Fibroblast of peridontal ligament (primary cell): ENCODE results near the gene CERKL.

Experiments
- DNase-seq: peaks from one replicate; pipeline ENCODE4 v3.0.0-alpha.2; 2010; ENCODE audit errors: extremely low read depth

Gene CERKL

DNA sequence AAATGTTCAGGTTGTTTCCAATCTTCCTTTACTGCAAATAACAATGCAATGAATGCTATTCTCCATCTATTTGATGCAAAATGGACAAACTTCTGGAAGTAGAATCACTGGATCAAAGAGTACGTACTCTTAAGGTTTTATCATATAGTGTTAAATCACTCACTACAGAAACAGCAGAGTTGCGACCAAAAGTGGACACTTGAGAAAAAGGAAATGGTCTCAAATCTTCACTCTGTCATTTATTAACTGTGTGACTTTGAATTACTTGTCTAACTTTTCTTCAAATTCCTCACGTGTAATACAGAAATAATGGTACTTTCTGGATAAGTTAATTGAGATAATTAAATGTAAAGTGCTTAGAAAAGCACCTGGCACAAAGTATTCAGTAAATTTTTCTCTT, 78.1 kb downstream of the CERKL start:
- DNase-seq: no peak

DNA sequence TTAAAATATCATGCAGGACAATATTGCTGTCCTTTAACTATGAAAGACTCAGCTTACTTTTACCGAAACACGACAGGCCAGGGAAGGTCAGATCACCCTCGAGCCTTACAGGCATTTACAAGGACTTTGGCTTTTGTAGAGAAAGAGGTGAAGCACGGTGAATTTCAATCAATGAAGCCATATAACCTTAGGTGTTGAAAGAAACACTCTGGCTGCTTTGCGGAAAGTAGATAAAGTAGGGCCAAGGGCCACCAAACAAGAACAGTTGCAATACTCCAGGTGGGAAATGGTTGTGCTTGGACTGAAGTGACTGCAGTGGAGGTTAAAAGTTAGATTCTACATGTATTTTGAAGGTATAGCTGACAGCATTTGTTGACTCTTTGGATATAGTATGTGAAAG, 80.5 kb downstream of the CERKL start:
- DNase-seq: no peak

GRCh38 chr2:181575650-181576025, 81.3 kb downstream of the CERKL start:
- no peak for DNase-seq

DNA sequence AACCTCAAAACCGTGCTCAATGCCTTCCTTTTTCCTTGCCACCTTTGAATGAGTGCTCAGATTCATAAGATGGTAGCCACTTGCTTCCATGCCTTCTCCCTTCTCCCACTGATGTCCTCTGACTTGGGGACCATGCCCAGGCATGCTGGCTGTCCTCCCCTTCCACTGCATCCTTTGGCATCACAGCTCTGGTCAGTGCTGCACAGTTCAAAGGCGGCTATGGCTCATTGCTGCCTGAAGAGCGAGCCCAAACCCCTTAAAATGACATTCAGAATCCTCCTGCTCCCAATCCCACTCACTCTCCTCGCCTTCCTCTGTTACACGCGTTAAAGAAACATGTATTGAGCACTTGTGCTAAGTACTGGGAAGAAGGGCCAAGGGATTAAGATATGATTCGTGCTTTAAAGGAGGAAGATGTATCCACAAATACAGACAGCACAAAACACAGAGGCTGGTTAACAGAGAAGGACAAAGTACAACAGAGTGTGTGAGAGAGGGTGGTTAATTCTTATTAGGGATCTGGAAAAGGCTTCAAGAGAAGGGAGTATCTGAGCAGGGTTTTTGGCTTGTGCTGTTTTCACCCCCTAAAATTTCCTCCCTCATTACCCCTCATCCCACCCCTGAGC, 81.8 kb downstream of the CERKL start:
- no peak for DNase-seq

- no peak for DNase-seq
Observed at GRCh38 chr2:181574321-181574720, 82.6 kb downstream of the CERKL start.

DNA sequence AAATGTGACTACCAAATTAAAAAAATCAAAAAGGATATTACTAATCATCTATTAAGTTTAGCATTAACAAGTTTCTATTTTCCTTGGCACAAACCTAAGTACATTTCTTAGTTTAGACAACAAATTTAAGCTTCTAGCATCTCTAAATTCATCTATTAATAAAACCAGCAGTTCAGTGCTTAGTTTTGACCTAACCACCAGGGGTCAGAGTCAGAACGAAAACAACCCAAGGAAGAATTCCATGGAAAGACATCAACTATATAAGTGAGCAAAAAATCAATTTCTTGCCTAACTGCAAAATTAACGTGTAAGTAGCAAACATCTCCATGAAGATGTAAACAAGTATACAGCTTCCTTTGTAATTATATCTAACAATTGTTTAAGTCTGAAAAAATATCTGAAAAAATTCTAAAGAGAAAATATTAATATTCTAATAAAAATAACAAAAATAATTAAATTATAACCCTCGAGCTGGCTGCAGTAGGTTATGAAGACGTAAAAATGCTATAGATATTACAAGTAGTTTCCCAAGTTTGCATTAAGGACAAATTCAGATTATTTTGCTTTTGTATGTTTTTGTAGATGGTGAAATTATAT, 83.7 kb downstream of the CERKL start:
- DNase-seq: peak; percentile 71

GRCh38 chr2:181570833-181571661, 85.9 kb downstream of the CERKL start:
- peak; percentile 21 for DNase-seq

GRCh38 chr2:181570059-181570458, 86.8 kb downstream of the CERKL start:
- no peak for DNase-seq

DNA sequence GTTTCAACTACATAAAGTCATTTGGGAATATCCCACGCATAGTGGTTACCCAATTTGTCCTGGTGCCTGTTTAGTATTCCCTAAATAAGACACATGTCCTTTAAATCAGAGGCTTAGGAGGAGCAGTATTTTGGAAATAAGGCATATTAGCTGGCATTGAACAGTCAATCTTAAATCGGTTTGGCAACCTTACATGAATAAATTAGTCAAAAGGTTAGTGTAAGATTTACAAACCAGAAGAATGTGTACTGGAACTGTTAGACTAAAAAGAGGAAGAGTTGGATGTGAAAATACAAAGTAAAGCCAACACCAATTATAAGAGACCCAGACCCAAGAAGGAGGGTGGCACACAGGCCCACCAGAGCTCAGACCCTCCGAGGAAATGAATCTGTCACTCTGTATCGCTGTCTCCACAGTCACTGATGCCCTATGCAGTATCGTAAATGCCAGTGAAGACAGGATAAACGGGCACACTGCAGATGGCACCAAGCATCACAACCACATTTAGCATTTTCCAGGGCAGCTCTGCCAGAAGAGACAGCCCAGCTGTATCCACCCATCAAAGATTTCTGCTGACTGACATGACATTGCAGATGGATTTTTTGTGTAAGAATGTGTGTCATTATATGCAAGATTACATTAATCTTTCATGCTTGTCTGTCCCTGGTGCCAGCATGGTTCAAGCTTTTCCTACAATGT, 90.4 kb downstream of the CERKL start:
- DNase-seq: no peak

DNA sequence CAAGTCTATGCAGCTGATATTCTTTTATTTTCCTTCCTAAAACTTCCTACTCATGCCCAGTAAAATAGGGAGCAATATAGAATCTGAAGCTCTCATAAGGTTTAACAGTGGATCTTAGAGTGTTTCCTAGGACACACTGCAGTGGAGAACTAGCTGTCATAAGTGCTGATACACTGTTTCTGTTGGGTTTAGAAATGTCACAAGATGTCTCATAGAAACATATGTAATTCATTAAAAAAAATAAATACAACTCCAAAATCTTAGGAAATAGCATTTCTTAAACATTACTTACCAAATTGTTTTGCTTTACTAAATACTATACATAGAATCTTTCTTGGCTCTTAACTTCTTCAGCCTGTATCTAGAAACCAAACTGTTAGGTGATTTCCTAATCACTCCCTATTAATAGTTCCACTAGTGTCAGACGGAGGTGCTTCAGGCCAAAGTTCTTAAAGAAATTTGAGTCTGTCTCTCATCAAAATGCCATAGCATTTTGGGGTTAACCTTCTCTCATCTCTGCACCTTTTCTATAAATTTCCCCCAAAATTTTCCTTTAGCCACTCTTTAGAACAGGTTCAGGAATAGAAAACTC, 93.7 kb downstream of the CERKL start:
- DNase-seq: peak; percentile 76

GRCh38 chr2:181558371-181558770, 98.5 kb downstream of the CERKL start:
- DNase-seq: no peak

GRCh38 chr2:181554061-181554830, 102.7 kb downstream of the CERKL start:
- DNase-seq: no peak

- DNase-seq: no peak
Observed at GRCh38 chr2:181553244-181553643, 103.7 kb downstream of the CERKL start.

- no peak for DNase-seq
Observed at GRCh38 chr2:181552808-181553207, 104.1 kb downstream of the CERKL start.

DNA sequence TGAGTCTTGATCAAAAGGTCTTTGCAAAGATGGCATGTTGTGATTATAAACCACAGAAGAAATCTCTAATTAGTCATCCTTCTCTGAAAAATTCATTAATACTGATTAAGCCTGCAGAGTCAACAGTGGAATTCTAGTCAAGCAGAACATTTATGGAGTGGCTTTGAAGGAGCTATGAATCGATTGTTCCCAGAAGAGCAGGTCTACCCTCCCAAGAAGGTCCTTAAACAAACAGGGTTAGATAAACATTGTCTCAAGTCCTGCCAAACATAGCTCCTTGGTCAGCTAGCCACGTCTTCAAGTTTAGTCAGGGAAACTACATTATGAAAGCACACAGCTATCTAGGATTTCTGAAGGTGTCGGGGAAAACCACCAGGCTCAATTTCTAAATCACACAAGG, 110.8 kb downstream of the CERKL start:
- DNase-seq: peak; percentile 6

DNA sequence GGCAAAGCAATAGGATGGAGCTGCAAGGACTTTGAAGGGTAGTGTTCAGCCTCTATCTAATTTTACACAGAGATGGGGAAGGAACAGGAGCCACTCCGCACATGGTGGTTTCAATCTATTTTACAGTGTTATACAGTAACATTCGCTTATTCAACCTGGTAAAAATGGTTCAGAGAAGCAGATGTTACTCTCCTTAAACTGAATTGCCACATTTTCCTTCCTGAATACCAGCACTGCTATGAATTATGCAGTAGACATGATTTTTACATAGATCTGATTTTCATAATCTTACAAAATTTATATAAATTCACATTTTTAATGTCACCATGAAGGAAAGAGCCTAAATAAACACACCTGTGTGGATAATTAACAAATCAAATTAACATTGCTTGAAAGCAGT, 114.7 kb downstream of the CERKL start:
- no peak for DNase-seq

DNA sequence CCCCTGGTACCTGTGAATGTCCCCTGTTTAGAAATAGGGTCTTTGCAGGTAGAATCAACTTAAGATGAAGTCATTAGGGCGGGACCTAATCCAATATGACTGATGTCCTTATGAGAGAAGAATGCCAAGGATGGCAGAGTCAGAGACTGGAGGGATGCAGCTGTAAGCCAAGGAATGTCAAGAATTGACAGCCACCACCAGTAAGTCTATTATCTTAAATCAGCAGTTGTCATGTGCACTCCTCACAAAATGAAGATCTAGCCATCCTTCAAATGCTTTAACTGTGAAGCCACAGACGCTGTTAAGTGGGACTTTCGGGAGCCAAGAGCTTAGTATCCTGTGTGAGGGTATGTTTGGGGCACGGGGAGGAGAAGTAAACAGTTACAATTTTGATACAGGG, 116.5 kb downstream of the CERKL start:
- no peak for DNase-seq

DNA sequence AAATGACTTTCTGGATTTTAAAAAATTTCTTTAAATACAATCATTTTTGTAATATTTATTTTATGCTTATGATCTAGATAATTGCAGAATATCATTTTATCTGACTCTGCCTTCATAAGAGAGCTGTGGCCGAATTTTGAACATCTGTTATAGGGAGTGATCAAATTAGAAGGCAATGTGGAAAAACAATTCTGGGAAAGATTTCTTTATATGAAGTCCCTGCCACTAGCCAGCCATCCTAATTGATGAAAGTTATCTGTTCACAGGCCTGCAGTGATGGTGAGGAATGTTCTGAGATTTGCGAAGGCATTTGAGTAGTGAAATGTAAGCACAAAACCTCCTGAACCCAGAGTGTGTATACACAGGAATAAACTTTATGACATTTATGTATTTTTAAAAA, 120.2 kb downstream of the CERKL start:
- DNase-seq: no peak

DNA sequence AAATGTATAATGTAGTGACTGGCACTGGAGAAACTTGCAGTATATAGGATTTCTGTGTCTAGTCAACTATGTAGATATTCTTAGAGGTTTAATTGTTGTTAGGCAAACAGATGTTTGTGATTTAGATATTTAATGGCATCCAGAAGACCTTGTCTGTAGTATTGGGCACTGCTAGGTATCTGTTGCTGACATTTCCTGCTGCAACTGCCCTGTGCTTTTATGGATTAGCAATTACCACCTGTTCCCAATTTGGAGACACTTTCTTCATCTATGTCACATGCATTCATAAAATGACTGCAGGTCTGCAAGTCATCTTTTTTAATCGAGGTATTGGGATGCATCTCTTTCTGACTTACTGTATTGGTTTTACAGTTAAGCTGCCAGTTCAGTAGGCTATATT, 128.5 kb downstream of the CERKL start:
- DNase-seq: no peak

- DNase-seq: no peak
Observed at GRCh38 chr2:181527058-181527457, 129.8 kb downstream of the CERKL start.

DNA sequence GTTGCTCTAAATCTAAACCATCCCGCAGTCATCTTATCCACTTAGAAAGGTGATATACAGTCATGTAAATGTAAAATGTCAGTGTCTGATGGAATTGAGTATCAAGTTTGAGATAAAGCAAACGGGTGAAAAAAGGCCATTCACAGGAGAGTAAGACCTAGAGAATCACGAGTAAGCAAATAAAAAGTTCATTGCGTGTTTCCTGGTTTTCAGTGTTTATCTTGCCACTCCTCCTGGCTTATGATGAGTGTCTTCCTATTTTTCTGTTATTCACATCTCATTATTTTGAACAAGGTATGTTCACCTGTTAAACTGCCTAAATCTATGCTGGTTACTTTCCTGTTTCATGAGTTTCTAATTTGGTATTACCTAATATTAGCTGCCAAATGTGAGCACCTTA, 130.9 kb downstream of the CERKL start:
- no peak for DNase-seq
